Measurements from ENCODE around the gene ABCB11. TPM values are rescaled to one million over a fixed set of nuclear protein-coding genes. Genes with fewer than 3 reads are reported as not detected.
A peak's percentile ranks its signal among the peaks of the same experiment; 100 is the strongest.
"Not testable (repeated sequence)": the region's sequence is repeated elsewhere in the genome, so short reads cannot be mapped to it uniquely, and the experiment has no call there.

ABCB11 gene
- total and polyA plus RNA-seq, 5 donors from 2014 or later: not detected

GRCh38 chr2:169023161-169023560 lies 8.0 kb downstream of the ABCB11 start:
- H3K27ac Mint-ChIP-seq: no peak overlapping the region
- peaks cover 0 to 1% (median 0%) of the 10 kb centered on the region in 7 donors for H3K9me3 Mint-ChIP-seq
- Histone ChIP-seq H3K9me3 (ENCODE audit: control insufficient read depth in 2 of 2, low read length in 2 of 2) (no peaks in the 10 kb centered on the region), H3K4me1 (ENCODE audit: control insufficient read depth, insufficient read depth, low read length, poor library complexity, severe bottlenecking) (no peaks in the 10 kb centered on the region), H3K4me3 (ENCODE audit: low read depth, low read length) (no peak overlapping the region), H3K27ac (ENCODE audit: insufficient read depth, low read length, poor library complexity, severe bottlenecking) (no peak overlapping the region), H3K36me3 (ENCODE audit: control insufficient read depth, insufficient read depth, low read length) (no peaks in the 10 kb centered on the region), H3K27me3 (ENCODE audit: control insufficient read depth, insufficient read depth, low read length) (no peaks in the 10 kb centered on the region)
- ATAC-seq (ENCODE audit: low read depth in 2 of 2) (no peak), DNase-seq (no peak)
- no peaks in the 10 kb centered on the region for H3K36me3 Mint-ChIP-seq
- H3K4me3 Mint-ChIP-seq: no peak overlapping the region
- no peaks in the 10 kb centered on the region for H3K27me3 Mint-ChIP-seq
- H3K4me1 Mint-ChIP-seq: peaks cover 0 to 4% (median 0%) of the 10 kb centered on the region in 4 donors

GRCh38 chr2:169018390-169018789 lies 12.7 kb downstream of the ABCB11 start:
- Mint-ChIP-seq H3K36me3 (no peaks in the 10 kb centered on the region), H3K27me3 (peaks cover 11% of the 10 kb centered on the region), H3K4me3 (no peak overlapping the region), H3K27ac (no peak overlapping the region), H3K9me3 (peaks cover 0 to 4% (median 0%) of the 10 kb centered on the region in 7 donors), H3K4me1 (no peaks in the 10 kb centered on the region)
- no peaks in the 10 kb centered on the region for H3K27me3 ChIP-seq (ENCODE audit: control insufficient read depth, insufficient read depth, low read length)
- H3K27ac ChIP-seq (ENCODE audit: insufficient read depth, low read length, poor library complexity, severe bottlenecking): no peak overlapping the region
- H3K4me3 ChIP-seq (ENCODE audit: low read depth, low read length): no peak overlapping the region
- H3K9me3 ChIP-seq (ENCODE audit: control insufficient read depth in 2 of 2, low read length in 2 of 2): no peaks in the 10 kb centered on the region
- DNase-seq (no peak), ATAC-seq (ENCODE audit: low read depth in 2 of 2) (no peak)
- H3K4me1 ChIP-seq (ENCODE audit: control insufficient read depth, insufficient read depth, low read length, poor library complexity, severe bottlenecking): no peaks in the 10 kb centered on the region
- no peaks in the 10 kb centered on the region for H3K36me3 ChIP-seq (ENCODE audit: control insufficient read depth, insufficient read depth, low read length)

GRCh38 chr2:169015943-169016342 lies 15.2 kb downstream of the ABCB11 start:
- no peak overlapping the region for H3K4me3 ChIP-seq (ENCODE audit: low read depth, low read length)
- H3K9me3 ChIP-seq (ENCODE audit: control insufficient read depth in 2 of 2, low read length in 2 of 2): no peaks in the 10 kb centered on the region
- no peaks in the 10 kb centered on the region for H3K36me3 ChIP-seq (ENCODE audit: control insufficient read depth, insufficient read depth, low read length)
- Mint-ChIP-seq H3K4me1 (no peaks in the 10 kb centered on the region), H3K27me3 (peaks cover 11% of the 10 kb centered on the region), H3K9me3 (peaks cover 0 to 4% (median 0%) of the 10 kb centered on the region in 7 donors), H3K27ac (no peak overlapping the region), H3K36me3 (no peaks in the 10 kb centered on the region), H3K4me3 (peak overlapping the region in 1 of 4 donors; percentile 55)
- DNase-seq (no peak), ATAC-seq (ENCODE audit: low read depth in 2 of 2) (no peak)
- no peaks in the 10 kb centered on the region for H3K4me1 ChIP-seq (ENCODE audit: control insufficient read depth, insufficient read depth, low read length, poor library complexity, severe bottlenecking)
- H3K27me3 ChIP-seq (ENCODE audit: control insufficient read depth, insufficient read depth, low read length): no peaks in the 10 kb centered on the region
- no peak overlapping the region for H3K27ac ChIP-seq (ENCODE audit: insufficient read depth, low read length, poor library complexity, severe bottlenecking)

DNA sequence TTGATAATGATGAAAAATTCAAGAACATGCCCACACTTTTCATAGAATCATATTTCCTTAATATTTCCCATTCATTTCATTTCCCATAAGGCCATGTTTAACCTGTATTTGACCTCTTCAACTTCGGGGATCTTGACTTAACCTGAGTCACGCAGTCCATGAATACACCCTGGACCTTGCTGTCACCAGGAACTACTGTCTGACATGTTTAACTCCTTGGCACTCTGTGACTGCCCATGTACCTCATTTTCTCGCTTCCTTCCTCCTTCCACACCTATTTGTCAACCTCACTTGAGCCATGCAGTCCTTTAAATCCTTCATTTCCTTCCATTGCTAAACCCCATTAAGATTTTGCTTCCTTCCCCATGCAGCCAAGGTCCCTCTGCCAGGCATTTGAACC lies 16.3 kb downstream of the ABCB11 start:
- Histone ChIP-seq H3K36me3 (ENCODE audit: control insufficient read depth, insufficient read depth, low read length) (no peaks in the 10 kb centered on the region), H3K4me1 (ENCODE audit: control insufficient read depth, insufficient read depth, low read length, poor library complexity, severe bottlenecking) (no peaks in the 10 kb centered on the region), H3K4me3 (ENCODE audit: low read depth, low read length) (no peak overlapping the region), H3K9me3 (ENCODE audit: control insufficient read depth in 2 of 2, low read length in 2 of 2) (no peaks in the 10 kb centered on the region), H3K27ac (ENCODE audit: insufficient read depth, low read length, poor library complexity, severe bottlenecking) (no peak overlapping the region), H3K27me3 (ENCODE audit: control insufficient read depth, insufficient read depth, low read length) (no peaks in the 10 kb centered on the region)
- Mint-ChIP-seq H3K4me1 (no peaks in the 10 kb centered on the region), H3K9me3 (peaks cover 0 to 4% (median 0%) of the 10 kb centered on the region in 7 donors), H3K36me3 (no peaks in the 10 kb centered on the region), H3K27me3 (peaks cover 11% of the 10 kb centered on the region), H3K4me3 (no peak overlapping the region), H3K27ac (no peak overlapping the region)
- no peak for DNase-seq
- ATAC-seq (ENCODE audit: low read depth in 2 of 2): no peak

DNA sequence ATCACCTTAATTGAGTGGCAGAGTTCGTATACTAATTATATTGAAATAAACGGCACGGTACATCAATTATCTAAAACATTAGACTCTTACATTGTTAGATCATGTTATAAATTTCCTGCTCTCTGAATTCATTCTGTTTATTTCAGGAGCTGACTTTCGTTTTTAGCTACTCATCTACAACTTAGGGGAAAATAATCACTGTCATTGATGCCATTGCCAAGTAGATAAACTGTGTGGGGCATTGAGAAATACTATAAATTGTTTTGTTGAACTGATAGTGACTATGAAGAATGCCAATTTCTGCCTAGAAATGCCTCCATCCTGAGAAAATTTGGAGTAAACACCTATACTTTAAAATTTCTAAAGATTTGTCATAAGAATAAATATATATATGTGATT lies 17.5 kb downstream of the ABCB11 start:
- no peak overlapping the region for H3K27ac Mint-ChIP-seq
- peaks cover 0 to 3% (median 0%) of the 10 kb centered on the region in 7 donors for H3K9me3 Mint-ChIP-seq
- Histone ChIP-seq H3K4me1 (ENCODE audit: control insufficient read depth, insufficient read depth, low read length, poor library complexity, severe bottlenecking) (no peaks in the 10 kb centered on the region), H3K9me3 (ENCODE audit: control insufficient read depth in 2 of 2, low read length in 2 of 2) (no peaks in the 10 kb centered on the region), H3K36me3 (ENCODE audit: control insufficient read depth, insufficient read depth, low read length) (no peaks in the 10 kb centered on the region), H3K27ac (ENCODE audit: insufficient read depth, low read length, poor library complexity, severe bottlenecking) (no peak overlapping the region), H3K4me3 (ENCODE audit: low read depth, low read length) (no peak overlapping the region), H3K27me3 (ENCODE audit: control insufficient read depth, insufficient read depth, low read length) (no peaks in the 10 kb centered on the region)
- no peaks in the 10 kb centered on the region for H3K4me1 Mint-ChIP-seq
- H3K36me3 Mint-ChIP-seq: no peaks in the 10 kb centered on the region
- no peak for DNase-seq
- no peak overlapping the region for H3K4me3 Mint-ChIP-seq
- peaks cover 11% of the 10 kb centered on the region for H3K27me3 Mint-ChIP-seq
- ATAC-seq (ENCODE audit: low read depth in 2 of 2): no peak

GRCh38 chr2:169012812-169013627 lies 18.1 kb downstream of the ABCB11 start:
- Histone ChIP-seq H3K4me1 (ENCODE audit: control insufficient read depth, insufficient read depth, low read length, poor library complexity, severe bottlenecking) (no peaks in the 10 kb centered on the region), H3K27ac (ENCODE audit: insufficient read depth, low read length, poor library complexity, severe bottlenecking) (no peak overlapping the region), H3K27me3 (ENCODE audit: control insufficient read depth, insufficient read depth, low read length) (no peaks in the 10 kb centered on the region), H3K36me3 (ENCODE audit: control insufficient read depth, insufficient read depth, low read length) (no peaks in the 10 kb centered on the region), H3K4me3 (ENCODE audit: low read depth, low read length) (no peak overlapping the region), H3K9me3 (ENCODE audit: control insufficient read depth in 2 of 2, low read length in 2 of 2) (no peaks in the 10 kb centered on the region)
- Mint-ChIP-seq H3K4me3 (no peak overlapping the region), H3K4me1 (no peaks in the 10 kb centered on the region), H3K9me3 (peaks cover 0 to 3% (median 0%) of the 10 kb centered on the region in 7 donors), H3K27ac (no peak overlapping the region), H3K36me3 (no peaks in the 10 kb centered on the region), H3K27me3 (peaks cover 11% of the 10 kb centered on the region)
- ATAC-seq (ENCODE audit: low read depth in 2 of 2) (no peak), DNase-seq (no peak)

GRCh38 chr2:169012191-169012792 lies 18.8 kb downstream of the ABCB11 start:
- H3K4me1 ChIP-seq (ENCODE audit: control insufficient read depth, insufficient read depth, low read length, poor library complexity, severe bottlenecking); ATAC-seq (ENCODE audit: low read depth in 2 of 2); H3K36me3 Mint-ChIP-seq; H3K4me3 ChIP-seq (ENCODE audit: low read depth, low read length); H3K4me3 Mint-ChIP-seq; H3K27me3 ChIP-seq (ENCODE audit: control insufficient read depth, insufficient read depth, low read length); H3K27ac Mint-ChIP-seq; DNase-seq; H3K27ac ChIP-seq (ENCODE audit: insufficient read depth, low read length, poor library complexity, severe bottlenecking); H3K36me3 ChIP-seq (ENCODE audit: control insufficient read depth, insufficient read depth, low read length); H3K9me3 ChIP-seq (ENCODE audit: control insufficient read depth in 2 of 2, low read length in 2 of 2); H3K9me3 Mint-ChIP-seq; H3K4me1 Mint-ChIP-seq: not testable (repeated sequence)
- peaks cover 11% of the 10 kb centered on the region for H3K27me3 Mint-ChIP-seq

DNA sequence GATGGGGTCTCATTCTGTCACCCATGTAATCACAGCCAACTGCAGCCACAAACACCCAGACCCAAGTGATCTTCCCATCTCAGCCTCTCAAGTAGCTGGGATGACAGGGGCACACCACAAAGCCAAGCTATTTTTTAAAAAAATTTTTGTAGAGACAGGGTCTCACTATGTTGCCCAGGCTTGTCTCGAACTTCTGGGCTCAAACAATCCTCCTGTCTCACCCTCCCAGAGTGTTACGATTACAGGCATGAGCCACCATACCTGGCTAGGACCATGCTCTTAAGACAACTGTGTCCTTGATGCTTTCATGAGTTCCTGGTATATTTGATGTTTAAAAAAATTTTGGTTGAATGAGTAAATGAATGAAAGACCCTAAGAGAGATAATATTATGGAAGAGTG lies 19.4 kb downstream of the ABCB11 start:
- Mint-ChIP-seq H3K36me3 (no peaks in the 10 kb centered on the region), H3K27me3 (peaks cover 11% of the 10 kb centered on the region)

More for the DNA sequence above, 19.4 kb downstream of the ABCB11 start:
- H3K4me1 Mint-ChIP-seq: no peaks in the 10 kb centered on the region
- peak overlapping the region in 1 of 3 donors; percentile 22 for H3K27ac Mint-ChIP-seq
- no peak for ATAC-seq (ENCODE audit: low read depth in 2 of 2)
- H3K9me3 ChIP-seq (ENCODE audit: control insufficient read depth in 2 of 2, low read length in 2 of 2): no peaks in the 10 kb centered on the region
- H3K4me1 ChIP-seq (ENCODE audit: control insufficient read depth, insufficient read depth, low read length, poor library complexity, severe bottlenecking): no peaks in the 10 kb centered on the region
- H3K27me3 ChIP-seq (ENCODE audit: control insufficient read depth, insufficient read depth, low read length): no peaks in the 10 kb centered on the region
- DNase-seq: no peak
- H3K4me3 ChIP-seq (ENCODE audit: low read depth, low read length): no peak overlapping the region
- H3K4me3 Mint-ChIP-seq: no peak overlapping the region
- no peaks in the 10 kb centered on the region for H3K36me3 ChIP-seq (ENCODE audit: control insufficient read depth, insufficient read depth, low read length)
- peaks cover 0 to 3% (median 0%) of the 10 kb centered on the region in 7 donors for H3K9me3 Mint-ChIP-seq
- no peak overlapping the region for H3K27ac ChIP-seq (ENCODE audit: insufficient read depth, low read length, poor library complexity, severe bottlenecking)

Data from CD4-positive, CD25-positive, alpha-beta regulatory T cell (primary cell).